EH (cell line): ENCODE measurements around the gene ISY1.
"Not testable (repeated sequence)": the region's sequence is repeated elsewhere in the genome, so short reads cannot be mapped to it uniquely, and the experiment has no call there.

Experiments used
- DNase-seq: peaks from one replicate; pipeline ENCODE4 v3.0.0-alpha.2; 2015; ENCODE audit warnings: low read depth

ISY1 gene

DNA sequence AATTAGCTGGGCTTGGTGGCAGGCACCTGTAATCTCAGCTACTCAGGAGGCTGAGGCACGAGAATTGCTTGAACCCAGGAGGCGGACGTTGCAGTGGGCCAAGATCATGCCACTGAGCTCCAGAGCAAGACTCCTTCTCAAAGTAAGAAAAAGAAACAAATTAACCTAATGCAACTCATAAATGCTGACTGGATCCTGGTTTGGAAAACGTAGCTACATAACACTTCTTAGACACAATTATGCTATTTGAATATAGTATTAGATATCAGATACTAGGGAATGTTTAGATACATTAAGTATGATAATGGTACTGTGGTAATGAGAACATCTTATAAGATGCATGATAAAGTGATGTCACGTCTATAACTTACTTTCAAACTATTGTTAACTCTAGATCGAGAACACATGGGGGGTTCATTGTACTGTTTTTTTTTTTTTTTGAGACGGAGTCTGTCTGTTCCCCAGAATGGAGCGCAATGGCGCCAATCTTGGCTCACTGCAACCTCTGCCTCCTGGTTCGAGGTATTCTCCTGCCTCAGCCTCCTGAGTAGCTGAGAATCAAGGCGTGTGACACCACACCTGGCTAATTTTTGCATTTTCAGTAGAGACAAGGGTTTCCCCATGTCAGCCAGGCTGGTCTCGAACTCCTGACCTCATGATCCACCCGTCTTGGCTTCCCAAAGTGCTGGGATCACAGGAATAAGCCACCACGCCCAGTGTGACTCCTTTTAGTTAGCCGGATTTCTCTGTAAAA, 5.9 kb upstream of the ISY1 start:
- no peak for DNase-seq

DNA sequence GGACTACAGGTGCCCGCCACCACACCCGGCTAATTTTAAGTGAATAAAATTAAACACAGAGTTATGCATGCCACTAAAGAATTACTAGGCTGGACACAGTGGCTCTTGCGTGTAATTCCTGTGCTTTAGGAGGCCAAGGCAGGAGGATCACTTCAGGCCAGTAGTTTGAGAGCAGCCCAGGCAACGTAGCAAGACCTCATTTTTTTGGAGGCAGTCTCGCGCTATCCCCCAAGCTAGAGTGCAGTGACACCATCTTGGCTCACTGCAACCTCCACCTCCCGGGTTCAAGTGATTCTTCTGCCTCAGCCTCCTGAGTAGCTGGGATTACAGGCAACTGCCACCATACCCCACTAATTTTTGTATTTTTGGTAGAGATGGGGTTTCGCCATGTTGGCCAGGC, 4.7 kb upstream of the ISY1 start:
- not testable (repeated sequence) for DNase-seq

DNA sequence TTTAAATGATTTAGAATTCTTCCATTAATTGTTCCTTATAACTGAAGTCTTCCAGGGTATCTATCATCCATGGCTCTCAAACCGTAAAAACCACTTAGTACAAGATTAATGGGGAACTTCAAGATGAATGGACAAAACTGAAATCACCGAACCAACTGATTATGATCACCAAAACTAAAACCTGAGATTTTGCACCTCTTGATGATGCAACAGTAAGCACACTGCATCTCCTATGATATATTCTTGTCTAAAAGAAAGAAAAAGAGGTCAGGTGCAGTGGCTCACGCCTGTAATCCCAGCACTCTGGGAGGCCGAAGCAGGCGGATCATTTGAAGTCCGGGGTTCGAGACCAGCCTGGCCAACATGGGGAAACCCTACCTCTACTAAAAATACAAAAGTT, 3.6 kb upstream of the ISY1 start:
- no peak for DNase-seq

DNA sequence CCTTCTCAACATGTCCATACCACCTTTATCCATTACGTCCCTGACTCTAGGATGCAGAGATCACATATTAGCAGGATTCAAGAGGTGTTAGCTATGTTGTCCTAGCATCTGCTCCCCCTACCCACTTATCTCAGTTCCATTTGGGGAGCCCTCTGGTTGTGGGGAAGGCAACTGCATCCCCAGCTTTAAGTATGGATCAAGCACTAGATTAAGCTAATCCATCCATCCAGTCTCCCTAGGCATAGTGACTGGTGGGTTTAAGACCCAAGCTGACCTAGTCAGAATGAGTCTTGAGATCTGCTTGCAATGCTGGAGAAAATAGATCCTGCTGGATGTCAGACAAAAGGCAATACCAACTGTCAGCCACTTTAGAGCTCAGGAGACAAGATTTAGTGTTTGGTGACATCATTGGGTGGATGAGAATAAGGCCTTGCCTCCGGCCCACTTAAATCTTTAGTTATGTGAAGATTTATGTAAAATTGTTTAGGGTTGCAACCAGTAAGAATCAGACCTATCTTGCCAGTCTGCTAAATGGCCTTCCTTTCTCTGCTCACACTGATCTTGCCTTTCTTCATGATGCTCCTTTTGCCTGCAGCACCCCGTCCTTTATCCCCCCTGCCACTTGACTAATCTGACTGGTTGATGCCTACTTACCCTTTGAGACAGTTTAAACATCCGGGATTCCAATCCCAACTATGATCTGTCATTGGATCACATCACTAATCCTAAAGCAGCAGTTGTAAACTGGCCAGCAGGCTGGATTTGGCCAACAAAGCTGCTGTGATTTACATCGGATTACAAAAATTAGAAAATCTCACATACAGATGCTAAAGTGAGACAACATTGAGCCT, 2.1 kb upstream of the ISY1 start:
- no peak for DNase-seq

DNA sequence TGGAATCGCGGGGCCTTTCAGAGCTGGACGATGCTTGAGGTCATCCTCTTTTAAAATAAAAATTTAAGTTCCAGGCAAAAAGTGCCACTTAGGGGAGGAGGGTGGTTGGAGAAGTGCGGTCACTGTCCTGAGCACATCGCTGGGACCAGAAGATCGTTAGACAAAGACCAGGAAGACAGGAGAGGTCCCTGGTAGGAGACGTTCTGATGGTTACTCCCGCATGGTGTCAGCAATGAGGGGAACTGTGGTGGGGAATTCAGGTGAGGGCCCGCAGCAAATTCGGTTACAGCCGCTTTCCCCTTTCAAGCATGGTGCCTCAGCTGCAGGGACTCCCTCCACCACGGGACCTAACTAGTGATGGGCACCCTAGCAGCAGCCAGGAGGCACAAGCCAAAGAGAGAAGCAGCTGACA, 1.0 kb upstream of the ISY1 start:
- DNase-seq = peak; percentile 29

DNA sequence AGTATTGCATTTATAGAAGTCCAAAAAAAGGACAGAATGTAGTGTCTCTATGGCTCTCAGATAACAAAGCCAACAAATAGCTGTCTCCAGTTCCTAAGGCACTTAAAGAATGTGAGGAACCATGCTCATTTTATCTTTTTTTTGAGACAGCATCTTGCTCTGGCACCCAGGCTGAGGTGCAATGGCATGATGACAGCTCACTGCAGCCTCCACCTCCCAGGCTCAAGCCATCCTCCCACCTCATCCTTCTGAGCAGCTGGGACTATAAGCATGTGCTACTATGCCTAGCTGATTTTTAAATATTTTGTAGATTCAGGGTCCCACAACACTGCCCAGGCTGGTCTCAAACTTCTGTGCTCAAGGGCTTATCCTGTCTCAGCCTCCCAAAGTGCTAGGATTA, 16.1 kb downstream of the ISY1 start:
- DNase-seq = no peak

DNA sequence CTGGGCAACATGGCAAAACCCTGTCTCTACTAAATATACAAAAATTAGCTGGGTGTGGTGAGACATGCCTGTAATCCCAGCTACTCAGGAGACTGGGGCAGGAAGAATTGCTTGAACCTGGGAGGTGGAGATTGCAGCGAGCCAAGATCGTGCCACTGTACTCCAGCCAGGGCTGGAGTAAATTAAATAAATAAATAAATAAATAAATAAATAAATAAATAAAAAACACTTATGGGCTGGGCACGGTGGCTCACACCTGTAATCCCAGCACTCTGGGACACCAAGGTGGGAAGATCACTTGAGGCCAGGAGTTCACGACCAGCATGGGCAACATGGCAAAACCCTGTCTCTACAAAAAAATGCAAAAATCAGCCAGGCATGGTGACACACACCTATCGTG, 19.9 kb downstream of the ISY1 start:
- not testable (repeated sequence) for DNase-seq

DNA sequence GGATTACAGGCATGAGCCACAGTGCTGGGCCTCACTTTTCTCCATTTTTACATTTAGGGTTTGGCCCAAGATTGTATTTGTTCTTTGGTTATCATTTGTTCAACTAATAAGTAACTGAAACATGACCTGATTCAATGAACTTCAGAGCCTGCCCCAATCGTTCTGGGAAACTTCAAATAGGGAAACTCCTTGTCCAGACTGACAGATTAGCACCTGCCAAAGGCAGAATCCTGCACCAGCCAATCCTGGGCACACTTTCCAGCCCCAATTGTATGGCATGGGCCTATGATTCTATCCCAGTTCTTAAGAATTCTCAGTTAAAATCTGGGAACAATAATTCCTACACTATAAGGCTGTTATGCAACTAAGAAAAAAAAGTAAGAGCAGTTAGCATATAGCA, 21.0 kb downstream of the ISY1 start:
- no peak for DNase-seq

DNA sequence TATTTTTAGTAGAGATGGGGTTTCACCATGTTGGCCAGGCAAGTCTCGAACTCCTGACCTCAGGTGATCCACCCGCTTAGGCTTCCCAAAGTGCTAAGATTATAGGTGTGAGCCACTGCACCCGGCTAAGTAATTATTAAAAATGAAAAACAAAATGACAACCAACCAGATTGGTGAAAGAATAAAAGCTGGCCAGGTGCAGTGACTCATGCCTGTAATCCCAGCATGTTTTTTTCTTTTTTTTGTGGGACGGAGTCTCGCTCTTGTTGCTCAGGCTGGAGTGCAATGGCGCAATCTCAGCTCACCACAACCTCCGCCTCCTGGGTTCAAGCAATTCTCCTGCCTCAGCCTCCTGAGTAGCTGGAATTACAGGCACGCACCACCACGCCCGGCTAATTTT, 24.6 kb downstream of the ISY1 start:
- not testable (repeated sequence) for DNase-seq

DNA sequence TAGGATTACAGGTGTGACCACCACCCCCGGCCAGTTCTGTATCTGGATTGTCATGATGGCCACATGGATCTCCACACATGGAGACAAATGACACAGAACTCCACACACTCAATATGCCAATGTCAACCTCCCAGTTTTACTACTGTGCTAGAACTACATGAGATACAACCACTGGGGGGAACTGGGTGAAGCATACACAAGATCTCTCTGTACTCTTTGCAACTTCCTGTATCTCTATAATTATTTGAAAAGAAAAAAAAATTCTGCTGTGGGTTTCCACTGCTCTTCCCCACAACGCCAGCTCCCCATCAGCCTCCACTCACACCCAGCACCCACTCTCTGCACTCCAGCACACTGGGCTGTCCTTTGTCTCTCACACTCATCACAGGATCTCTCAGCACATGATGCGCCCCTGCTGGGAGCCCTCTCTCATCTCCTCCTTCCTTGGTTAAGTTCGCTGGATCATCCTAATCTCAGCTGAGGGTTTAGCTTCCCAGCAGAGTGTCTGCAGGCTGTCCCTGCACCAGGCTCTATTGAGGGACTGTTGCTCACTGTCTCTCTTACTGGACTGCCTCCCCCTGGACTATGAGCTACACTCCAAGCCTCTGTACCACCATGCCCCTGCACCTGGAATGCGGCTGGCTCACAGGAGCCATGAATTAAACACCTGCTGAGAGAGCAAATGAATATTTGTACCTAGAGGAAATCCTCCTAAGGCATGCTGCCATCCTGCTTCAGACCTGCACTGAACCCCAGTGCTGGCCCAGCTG, 28.6 kb downstream of the ISY1 start:
- no peak for DNase-seq

DNA sequence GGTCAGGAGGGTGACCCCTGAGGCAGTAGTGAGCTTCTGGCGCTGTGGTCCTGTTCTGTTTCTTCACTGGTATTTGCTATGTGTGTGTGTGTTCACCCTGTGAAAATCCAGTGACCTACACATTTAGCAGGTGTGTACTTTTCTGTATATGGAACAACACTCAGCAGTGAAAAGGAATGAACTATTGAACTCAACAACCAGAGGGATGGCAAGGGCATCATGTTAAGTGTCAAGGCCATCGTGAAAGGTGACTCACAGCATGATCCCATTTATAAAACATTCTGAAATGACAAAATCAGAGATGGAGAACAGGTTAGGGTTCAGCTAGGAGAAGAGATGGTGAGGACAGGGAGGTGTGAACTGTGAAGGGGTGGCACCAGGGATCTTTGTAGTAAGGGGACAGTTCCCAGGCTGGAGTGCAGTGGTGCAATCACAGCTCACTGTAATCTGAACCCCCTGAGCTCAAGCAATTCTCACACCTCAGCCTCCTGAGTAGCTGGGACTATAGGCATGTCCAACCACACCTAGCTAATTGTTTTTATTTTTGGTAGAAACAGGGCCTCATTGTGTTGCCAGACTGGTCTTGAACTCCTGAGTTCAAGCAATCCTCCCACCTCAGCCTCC, 29.3 kb downstream of the ISY1 start:
- DNase-seq = no peak

DNA sequence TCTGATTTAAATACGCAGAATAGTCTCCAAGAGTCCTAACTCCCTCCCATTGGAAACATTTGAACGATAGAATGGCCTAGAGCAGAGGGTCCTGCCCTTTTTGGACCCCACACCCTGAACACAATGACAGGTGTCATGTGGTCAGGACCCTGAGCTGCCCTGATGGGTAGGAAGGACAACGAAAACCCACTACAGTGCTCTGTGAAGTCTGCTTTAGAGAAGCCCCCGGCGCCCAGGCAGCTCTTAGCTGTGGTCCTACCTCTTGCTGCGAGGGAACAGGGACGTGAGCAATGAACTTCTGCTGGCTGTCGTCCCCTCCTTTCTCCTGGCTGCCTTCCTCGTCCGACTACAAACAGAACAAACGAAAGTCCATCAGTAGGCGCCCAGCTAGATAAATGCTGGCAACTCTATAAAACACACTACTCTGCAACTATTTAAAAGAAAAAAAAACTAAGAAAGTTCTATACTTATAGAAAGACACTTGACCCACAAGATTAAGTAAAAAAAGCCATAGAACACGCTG, 30.5 kb downstream of the ISY1 start:
- no peak for DNase-seq

DNA sequence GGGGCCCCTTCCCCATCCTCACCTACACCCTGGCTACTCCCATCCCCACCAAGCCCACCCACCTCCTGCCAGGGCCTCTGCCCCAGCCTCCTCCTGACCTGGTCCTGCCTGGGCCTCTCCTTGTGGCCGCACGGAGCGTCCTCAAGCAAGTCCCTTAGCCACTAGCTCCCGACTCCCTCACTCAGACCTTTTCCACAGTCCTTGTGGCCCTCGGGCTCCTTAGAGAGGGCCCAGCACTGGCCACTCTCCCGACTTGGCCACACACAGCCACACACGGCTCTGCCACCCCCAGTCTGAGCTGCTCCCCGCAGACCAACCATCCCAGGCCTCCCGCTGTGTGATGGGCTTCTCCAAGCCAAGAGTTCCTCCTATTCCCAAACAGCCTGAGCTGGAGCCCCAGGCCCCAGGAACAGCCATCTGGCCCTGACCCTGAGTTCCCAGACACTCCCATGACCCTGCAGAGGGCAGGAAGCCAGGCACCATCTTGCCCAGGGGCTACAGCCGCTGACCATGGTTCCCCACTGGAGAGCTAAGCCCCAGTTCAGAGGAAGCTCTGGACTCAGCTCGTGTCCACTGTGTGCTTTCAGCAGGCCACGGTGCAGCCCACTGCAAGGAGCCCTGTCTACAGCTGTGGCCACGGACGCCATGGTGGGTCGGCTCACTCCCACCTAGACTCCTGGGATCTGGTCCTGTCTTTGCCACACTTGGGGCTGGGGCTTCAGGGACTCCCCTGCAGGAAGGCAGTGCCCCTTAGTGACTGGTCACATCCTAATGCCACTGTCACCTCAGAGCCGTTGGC, 32.3 kb downstream of the ISY1 start:
- no peak for DNase-seq

DNA sequence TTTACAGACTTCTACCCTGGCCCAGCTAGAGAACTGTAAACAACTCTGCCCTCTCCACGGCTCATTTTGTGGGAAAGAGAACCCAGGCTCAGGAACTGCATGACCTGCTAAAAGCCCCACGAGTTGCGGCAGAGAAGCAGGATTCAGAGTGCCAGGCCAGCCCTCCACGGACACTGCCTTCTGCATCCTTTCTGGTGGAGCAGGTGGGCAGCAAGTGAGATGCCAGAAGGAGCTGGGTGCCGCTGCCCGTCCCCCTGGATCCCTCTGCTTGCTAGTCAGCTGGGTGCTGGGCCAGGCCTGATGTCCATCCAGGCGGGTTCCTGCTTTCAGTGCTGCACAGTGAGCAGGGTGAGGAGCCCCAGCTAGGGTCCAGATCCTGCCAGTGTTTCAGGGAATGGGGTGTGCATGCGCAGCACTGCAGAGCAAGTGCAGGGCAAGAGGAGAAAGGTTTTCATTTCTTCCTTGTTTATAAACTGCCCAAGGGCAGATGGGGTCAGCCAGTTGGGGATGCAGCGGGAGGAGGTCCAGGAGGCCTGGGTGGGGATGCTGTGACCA, 34.1 kb downstream of the ISY1 start:
- DNase-seq = no peak

DNA sequence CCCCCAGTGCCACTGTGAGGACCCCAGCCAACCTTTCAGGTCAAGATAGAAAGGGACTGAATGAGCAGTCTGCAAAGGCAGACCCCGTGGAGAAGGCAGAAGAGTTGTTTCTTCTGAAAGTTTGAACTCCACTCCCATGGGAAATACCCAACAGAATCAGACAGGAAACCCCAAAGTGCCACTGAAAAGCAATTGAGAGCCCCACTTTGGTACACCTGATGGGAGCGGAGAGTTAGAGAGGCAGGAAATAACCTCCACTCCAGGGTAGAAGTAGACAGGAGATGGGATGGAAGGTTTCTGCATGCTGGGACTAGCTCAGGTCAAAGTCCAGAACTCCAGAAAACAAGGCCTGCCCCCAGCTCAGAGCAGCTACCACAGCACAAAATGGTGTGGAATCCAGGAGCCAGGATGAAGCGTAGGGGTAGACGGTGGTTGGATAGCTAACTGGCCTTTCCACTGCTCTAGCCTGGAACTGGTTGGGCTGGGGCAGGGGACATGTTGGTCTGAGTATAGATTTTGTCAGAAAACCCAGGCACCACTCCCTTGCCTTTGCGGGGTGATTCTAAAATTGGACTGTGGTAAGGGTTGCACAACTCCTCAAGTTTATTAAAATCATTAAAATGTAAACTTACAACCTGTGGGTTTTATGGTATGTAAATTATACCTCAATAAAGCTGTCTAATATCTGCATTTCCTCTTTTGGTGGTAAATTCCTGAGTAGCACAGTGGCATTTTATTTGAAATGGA, 37.4 kb downstream of the ISY1 start:
- peak; percentile 72 for DNase-seq

DNA sequence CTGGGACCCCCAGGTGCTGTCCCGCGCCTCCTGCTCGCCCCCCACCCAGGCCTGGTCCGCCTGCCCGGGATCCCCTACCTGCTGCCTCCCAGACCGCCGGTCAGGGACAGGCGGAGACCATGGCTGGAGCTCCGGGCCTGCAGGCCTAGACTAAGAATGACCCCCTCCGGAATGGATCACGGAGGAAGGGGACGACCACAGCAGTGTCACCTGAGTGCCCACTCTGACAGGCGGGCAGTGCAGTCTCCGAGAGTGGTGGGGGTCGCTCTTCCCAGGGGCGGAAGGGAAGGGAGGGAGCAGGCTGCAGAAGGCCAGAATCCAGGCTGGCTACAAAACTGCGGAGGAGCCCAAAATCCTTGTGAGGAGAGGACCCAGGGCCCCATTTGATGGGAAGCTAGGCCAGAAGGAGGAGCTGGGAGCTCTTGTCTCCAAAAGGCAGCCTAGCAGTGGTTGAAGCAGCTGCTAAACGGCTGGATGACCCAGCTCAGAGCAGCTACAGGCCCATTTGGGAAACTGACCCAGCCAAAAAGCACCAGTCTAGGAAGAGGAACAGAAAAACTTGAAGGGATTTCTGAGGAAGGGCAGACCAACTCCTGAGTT, 38.4 kb downstream of the ISY1 start:
- DNase-seq = peak; percentile 21

DNA sequence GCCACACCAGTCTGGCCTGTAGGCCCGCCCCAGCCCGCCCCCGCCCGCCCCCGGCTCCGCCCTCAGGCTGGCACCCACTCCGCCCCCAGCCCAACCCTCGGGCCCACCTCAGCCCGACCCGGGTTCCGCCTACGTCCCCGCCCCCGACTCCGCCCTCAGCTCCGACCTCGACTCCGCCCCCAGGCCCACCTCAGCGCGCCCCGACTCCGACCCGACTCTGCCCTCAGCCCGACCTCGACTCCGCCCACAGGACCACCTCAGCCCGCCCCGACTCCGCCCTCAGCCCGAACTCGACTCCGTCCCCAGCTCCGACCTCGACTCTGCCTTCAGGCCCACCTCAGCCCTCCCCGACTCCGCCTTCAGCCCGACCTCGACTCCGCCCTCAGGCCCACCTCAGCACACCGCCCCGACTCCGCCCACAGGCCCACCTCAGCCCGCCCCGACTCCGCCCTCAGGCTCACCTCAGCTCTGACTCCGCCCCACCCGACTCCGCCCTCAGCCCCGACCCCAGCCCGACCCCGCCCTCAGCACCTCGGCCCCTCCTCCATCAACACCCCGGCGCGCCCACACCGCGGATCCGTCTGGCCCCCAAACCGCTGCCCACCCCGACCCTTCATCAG, 39.0 kb downstream of the ISY1 start, which contains the start of gene RAB43:
Gene RAB43, minus strand, starts transcription at position 13 of the 620 bp plus-strand sequence. CDS start 315 bp downstream, outside the sequence.
- DNase-seq = peak; percentile 84

DNA sequence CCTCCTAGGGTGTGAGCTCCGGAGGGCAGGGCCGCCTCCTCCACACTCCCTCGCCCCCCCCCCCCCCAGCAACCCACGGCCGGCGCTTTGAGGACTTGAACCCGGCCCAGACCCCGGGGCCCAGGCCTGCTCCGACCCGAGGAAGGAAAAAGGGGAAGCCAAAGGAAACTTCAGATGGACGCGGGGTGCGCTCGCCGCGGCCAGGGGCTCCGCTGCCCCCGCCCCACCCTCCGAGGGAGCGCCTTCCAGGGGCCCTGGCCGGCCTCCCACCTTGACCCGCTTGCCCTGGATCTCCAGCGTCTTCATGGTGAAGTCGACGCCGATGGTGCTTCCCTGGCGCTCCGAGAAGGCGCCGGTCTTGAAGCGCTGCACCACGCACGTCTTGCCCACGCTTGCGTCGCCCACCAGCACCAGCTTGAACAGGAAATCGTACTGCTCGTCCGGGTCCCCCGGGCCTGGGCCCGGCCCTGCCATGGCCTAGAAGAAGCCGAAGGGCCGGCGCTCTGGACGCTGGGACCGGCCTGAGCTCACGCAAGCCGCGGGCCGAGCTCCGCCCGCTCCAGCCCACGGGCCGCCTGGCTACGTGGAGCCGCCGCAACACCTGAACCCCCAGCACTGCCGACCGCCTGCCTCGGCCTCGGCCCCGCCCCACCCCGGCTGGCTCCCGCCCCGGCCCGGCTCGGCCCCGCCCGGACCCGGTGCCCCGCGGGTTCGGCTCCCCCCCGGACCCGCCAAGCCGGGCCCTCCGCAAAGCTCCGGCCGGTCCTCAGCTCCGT, 39.7 kb downstream of the ISY1 start:
- DNase-seq = no peak
